ENCODE measurements around the gene DRAM1.

Gene DRAM1

GRCh38 chr12:101957252-101957959 is 80.0 kb downstream of the DRAM1 start:
- Histone ChIP-seq H3K4me1 (ENCODE audit: control insufficient read depth in 1 of 2, insufficient read depth in 1 of 2, low read depth in 1 of 2, low read length in 1 of 2) (no peaks in the 10 kb centered on the region), H3K36me3 (no peaks in the 10 kb centered on the region), H3K9me3 (no peaks in the 10 kb centered on the region), H3K27ac (no peak overlapping the region), H3K4me3 (ENCODE audit: low read depth in 1 of 2, low read length in 1 of 2) (no peak overlapping the region), H3K27me3 (no peaks in the 10 kb centered on the region)
- TF ChIP-seq CTCF (IDR thresholded peaks at IDR 0.05) = no peak

GRCh38 chr12:101959607-101960006 is 82.2 kb downstream of the DRAM1 start:
- Histone ChIP-seq H3K27me3 (no peaks in the 10 kb centered on the region), H3K36me3 (no peaks in the 10 kb centered on the region), H3K4me3 (ENCODE audit: low read depth in 1 of 2, low read length in 1 of 2) (no peak overlapping the region), H3K27ac (no peak overlapping the region), H3K9me3 (no peaks in the 10 kb centered on the region), H3K4me1 (ENCODE audit: control insufficient read depth in 1 of 2, insufficient read depth in 1 of 2, low read depth in 1 of 2, low read length in 1 of 2) (no peaks in the 10 kb centered on the region)
- no peak for TF ChIP-seq CTCF (IDR thresholded peaks at IDR 0.05)

- Histone ChIP-seq H3K4me1 (ENCODE audit: control insufficient read depth in 1 of 2, insufficient read depth in 1 of 2, low read depth in 1 of 2, low read length in 1 of 2) (no peaks in the 10 kb centered on the region), H3K36me3 (no peaks in the 10 kb centered on the region), H3K27ac (no peak overlapping the region), H3K27me3 (no peaks in the 10 kb centered on the region), H3K4me3 (ENCODE audit: low read depth in 1 of 2, low read length in 1 of 2) (no peak overlapping the region), H3K9me3 (no peaks in the 10 kb centered on the region)
- no peak for TF ChIP-seq CTCF (IDR thresholded peaks at IDR 0.05)
These were observed 85.1 kb downstream of the DRAM1 start for GRCh38 chr12:101962486-101962885.

GRCh38 chr12:101963697-101964096 is 86.3 kb downstream of the DRAM1 start:
- TF ChIP-seq CTCF (IDR thresholded peaks at IDR 0.05) = no peak
- H3K36me3 ChIP-seq = no peaks in the 10 kb centered on the region

GRCh38 chr12:101966496-101966895 is 89.1 kb downstream of the DRAM1 start:
- Histone ChIP-seq H3K27ac (no peak overlapping the region), H3K27me3 (no peaks in the 10 kb centered on the region), H3K9me3 (no peaks in the 10 kb centered on the region), H3K36me3 (no peaks in the 10 kb centered on the region), H3K4me1 (ENCODE audit: control insufficient read depth in 1 of 2, insufficient read depth in 1 of 2, low read depth in 1 of 2, low read length in 1 of 2) (no peaks in the 10 kb centered on the region), H3K4me3 (ENCODE audit: low read depth in 1 of 2, low read length in 1 of 2) (no peak overlapping the region)
- no peak for TF ChIP-seq CTCF (IDR thresholded peaks at IDR 0.05)

More at GRCh38 chr12:101963697-101964096, 86.3 kb downstream of the DRAM1 start:
- Histone ChIP-seq H3K9me3 (no peaks in the 10 kb centered on the region), H3K4me1 (ENCODE audit: control insufficient read depth in 1 of 2, insufficient read depth in 1 of 2, low read depth in 1 of 2, low read length in 1 of 2) (no peaks in the 10 kb centered on the region), H3K4me3 (ENCODE audit: low read depth in 1 of 2, low read length in 1 of 2) (no peak overlapping the region), H3K27me3 (no peaks in the 10 kb centered on the region), H3K27ac (no peak overlapping the region)

Data from neutrophil (primary cell).